ENCODE data around the gene ATP10A. TPM values are rescaled to one million over a fixed set of nuclear protein-coding genes. Genes with fewer than 3 reads are reported as not detected.
"Not testable (repeated sequence)": the region's sequence is repeated elsewhere in the genome, so short reads cannot be mapped to it uniquely, and the experiment has no call there.

Gene ATP10A
- polyA plus RNA-seq, 1 donor from 2014 or later, result not detected

DNA sequence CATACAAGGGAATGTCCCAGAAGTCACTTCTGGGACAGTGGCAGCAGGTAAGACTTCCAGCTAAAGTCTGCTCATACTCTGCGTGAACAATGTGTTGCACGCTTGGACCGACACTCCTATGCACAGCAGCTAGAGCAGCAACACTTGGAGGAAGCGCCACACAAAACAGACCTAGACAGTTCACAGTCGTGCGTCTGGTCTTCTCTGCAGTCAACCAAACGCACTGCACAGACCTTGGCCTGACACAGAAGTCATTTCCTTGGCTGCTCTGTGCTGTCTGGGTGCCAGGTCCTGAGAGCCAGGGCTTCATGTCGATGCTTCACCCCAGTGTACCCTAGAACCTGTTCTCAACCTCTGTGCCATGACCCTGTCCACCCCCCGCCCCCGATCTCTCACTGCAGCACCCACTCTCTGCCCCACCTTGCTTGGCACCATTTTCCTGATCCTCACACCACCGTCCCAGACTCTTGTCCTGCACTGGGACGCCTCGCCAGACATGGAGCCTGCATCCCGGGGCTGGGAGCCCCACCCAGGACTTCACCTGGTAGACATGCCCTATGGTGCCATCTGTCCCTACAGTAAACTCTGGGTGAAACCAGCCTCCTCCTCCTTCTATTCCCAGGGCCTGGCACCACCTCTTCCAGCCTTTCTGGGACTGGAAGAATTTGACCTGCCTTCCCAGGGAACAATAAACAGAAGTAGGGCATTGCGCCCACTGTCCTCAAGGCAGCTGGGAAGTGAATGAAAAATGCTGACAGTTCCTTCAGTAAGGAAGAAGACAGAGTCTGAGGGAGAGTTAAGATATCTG is 3.1 kb downstream of the ATP10A start:
- H3K27me3 ChIP-seq (ENCODE audit: insufficient read depth, low read depth, low read length), result peaks cover 39% of the 10 kb centered on the region
- no peak overlapping the region for H3K27ac ChIP-seq (ENCODE audit: low read length)
- no peaks in the 10 kb centered on the region for H3K9me3 ChIP-seq (ENCODE audit: low read length)
- H3K9ac ChIP-seq (ENCODE audit: low read length), result no peak overlapping the region
- H3K4me3 ChIP-seq (ENCODE audit: low read length), result no peak overlapping the region
- no peaks in the 10 kb centered on the region for H3K9me2 ChIP-seq (ENCODE audit: insufficient read depth, low read length)
- H3K4me2 ChIP-seq (ENCODE audit: low read length), result no peak overlapping the region
- no peaks in the 10 kb centered on the region for H3K36me3 ChIP-seq (ENCODE audit: insufficient read depth, low read length)
- H3F3A ChIP-seq (ENCODE audit: insufficient read depth, low read length, poor library complexity, severe bottlenecking), result no peaks in the 10 kb centered on the region
- no peaks in the 10 kb centered on the region for H4K20me1 ChIP-seq (ENCODE audit: insufficient read depth)
- H2AFZ ChIP-seq (ENCODE audit: low read depth, low read length), result no peak overlapping the region
- H3K79me2 ChIP-seq (replicated peaks; ENCODE audit: insufficient read depth, low read length), result no peaks in the 10 kb centered on the region
- TF ChIP-seq EP300 (conservative IDR thresholded peaks at IDR 0.05; ENCODE audit: poor library complexity, severe bottlenecking) (no peak), MXI1 (conservative IDR thresholded peaks at IDR 0.05; ENCODE audit: poor library complexity, severe bottlenecking) (no peak), RAD21 (conservative IDR thresholded peaks at IDR 0.05) (no peak), SMC3 (conservative IDR thresholded peaks at IDR 0.05; ENCODE audit: poor library complexity) (no peak), TAF1 (IDR thresholded peaks at IDR 0.05; ENCODE audit: low read depth) (no peak), POLR2AphosphoS5 (IDR thresholded peaks at IDR 0.05) (no peak), EZH2 (IDR thresholded peaks at IDR 0.05; ENCODE audit: borderline replicate concordance, insufficient read depth, low read length, poor library complexity, severe bottlenecking) (no peak)
- TF ChIP-seq, protein P1, sequence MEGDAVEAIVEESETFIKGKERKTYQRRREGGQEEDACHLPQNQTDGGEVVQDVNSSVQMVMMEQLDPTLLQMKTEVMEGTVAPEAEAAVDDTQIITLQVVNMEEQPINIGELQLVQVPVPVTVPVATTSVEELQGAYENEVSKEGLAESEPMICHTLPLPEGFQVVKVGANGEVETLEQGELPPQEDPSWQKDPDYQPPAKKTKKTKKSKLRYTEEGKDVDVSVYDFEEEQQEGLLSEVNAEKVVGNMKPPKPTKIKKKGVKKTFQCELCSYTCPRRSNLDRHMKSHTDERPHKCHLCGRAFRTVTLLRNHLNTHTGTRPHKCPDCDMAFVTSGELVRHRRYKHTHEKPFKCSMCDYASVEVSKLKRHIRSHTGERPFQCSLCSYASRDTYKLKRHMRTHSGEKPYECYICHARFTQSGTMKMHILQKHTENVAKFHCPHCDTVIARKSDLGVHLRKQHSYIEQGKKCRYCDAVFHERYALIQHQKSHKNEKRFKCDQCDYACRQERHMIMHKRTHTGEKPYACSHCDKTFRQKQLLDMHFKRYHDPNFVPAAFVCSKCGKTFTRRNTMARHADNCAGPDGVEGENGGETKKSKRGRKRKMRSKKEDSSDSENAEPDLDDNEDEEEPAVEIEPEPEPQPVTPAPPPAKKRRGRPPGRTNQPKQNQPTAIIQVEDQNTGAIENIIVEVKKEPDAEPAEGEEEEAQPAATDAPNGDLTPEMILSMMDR (IDR thresholded peaks at IDR 0.05; ENCODE audit: poor library complexity, severe bottlenecking), result no peak
- TF ChIP-seq, protein P2, sequence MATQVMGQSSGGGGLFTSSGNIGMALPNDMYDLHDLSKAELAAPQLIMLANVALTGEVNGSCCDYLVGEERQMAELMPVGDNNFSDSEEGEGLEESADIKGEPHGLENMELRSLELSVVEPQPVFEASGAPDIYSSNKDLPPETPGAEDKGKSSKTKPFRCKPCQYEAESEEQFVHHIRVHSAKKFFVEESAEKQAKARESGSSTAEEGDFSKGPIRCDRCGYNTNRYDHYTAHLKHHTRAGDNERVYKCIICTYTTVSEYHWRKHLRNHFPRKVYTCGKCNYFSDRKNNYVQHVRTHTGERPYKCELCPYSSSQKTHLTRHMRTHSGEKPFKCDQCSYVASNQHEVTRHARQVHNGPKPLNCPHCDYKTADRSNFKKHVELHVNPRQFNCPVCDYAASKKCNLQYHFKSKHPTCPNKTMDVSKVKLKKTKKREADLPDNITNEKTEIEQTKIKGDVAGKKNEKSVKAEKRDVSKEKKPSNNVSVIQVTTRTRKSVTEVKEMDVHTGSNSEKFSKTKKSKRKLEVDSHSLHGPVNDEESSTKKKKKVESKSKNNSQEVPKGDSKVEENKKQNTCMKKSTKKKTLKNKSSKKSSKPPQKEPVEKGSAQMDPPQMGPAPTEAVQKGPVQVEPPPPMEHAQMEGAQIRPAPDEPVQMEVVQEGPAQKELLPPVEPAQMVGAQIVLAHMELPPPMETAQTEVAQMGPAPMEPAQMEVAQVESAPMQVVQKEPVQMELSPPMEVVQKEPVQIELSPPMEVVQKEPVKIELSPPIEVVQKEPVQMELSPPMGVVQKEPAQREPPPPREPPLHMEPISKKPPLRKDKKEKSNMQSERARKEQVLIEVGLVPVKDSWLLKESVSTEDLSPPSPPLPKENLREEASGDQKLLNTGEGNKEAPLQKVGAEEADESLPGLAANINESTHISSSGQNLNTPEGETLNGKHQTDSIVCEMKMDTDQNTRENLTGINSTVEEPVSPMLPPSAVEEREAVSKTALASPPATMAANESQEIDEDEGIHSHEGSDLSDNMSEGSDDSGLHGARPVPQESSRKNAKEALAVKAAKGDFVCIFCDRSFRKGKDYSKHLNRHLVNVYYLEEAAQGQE (IDR thresholded peaks at IDR 0.05; ENCODE audit: borderline replicate concordance), result no peak

DNA sequence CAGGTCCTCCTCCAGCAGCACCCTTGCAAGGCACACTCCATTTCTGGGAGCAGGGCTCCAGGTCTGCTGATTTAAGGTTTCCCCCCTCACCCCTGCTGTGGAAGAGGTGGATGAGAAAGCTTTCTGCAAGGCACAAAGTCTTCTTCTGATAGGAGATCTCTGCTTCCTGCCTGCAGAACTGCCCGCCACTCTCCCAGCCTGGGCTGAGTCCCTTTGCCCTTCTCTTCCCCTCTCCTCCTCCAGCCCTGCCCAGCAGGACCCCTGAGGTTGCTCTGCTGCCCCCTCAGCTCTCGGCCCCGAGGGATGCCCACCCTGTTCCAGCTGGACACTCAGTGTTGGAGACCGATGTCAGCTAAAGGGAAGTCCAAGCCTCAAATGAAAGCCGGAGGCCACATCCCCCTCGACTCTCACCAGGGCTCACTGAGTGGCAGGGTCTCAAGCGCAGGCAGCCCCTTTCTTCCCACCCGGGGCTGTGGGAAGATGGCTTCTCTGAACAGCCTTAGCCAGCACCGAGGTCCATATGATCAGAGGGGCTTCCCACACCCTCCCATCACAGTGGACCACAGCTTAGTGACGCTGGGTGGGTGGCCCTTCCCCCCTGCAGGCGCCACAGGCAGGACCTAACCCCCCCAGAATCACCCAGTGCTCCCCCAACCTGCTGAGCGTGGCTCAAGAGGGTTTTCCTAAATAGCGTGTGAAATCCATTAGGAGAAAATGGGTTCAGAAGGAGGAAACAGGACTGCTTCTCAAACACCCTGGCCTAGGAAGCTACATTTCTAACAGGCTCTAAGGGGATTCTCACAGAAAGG is 4.0 kb downstream of the ATP10A start:
- no peaks in the 10 kb centered on the region for H3K79me2 ChIP-seq (replicated peaks; ENCODE audit: insufficient read depth, low read length)
- no peak overlapping the region for H3K9ac ChIP-seq (ENCODE audit: low read length)
- H3K4me3 ChIP-seq (ENCODE audit: low read length), result no peak overlapping the region
- H3K27ac ChIP-seq (ENCODE audit: low read length), result no peak overlapping the region
- H2AFZ ChIP-seq (ENCODE audit: low read depth, low read length), result no peak overlapping the region
- H3K9me2 ChIP-seq (ENCODE audit: insufficient read depth, low read length), result no peaks in the 10 kb centered on the region
- H3K4me2 ChIP-seq (ENCODE audit: low read length), result no peak overlapping the region
- TF ChIP-seq EP300 (conservative IDR thresholded peaks at IDR 0.05; ENCODE audit: poor library complexity, severe bottlenecking), result no peak
- no peak for TF ChIP-seq RAD21 (conservative IDR thresholded peaks at IDR 0.05)
- TF ChIP-seq, protein P1 (IDR thresholded peaks at IDR 0.05; ENCODE audit: poor library complexity, severe bottlenecking), result no peak
- no peaks in the 10 kb centered on the region for H3F3A ChIP-seq (ENCODE audit: insufficient read depth, low read length, poor library complexity, severe bottlenecking)
- no peaks in the 10 kb centered on the region for H3K36me3 ChIP-seq (ENCODE audit: insufficient read depth, low read length)
- H3K27me3 ChIP-seq (ENCODE audit: insufficient read depth, low read depth, low read length), result peaks cover 33% of the 10 kb centered on the region
- no peaks in the 10 kb centered on the region for H4K20me1 ChIP-seq (ENCODE audit: insufficient read depth)
- H3K9me3 ChIP-seq (ENCODE audit: low read length), result no peaks in the 10 kb centered on the region

DNA sequence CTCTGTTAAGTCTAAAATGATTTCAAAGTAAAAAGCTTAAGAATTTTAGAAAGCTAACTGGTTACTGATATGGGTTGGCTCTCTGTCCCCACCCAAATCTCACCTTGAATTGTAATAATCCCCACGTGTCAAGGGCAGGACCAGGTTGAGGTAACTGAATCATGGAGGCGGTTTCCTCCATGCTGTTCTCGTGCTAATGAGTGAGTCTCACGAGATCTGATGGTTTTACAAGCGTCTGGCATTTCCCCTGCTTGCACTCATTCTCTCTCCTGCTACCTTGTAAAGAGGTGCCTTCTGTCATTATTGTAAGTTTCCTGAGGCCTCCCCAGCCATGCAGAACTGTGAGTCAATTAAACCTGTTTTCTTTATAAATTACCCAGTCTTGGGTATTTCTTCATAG is 7.1 kb downstream of the ATP10A start:
- not testable (repeated sequence) for H2AFZ ChIP-seq (ENCODE audit: low read depth, low read length); H3K27me3 ChIP-seq (ENCODE audit: insufficient read depth, low read depth, low read length); H3K27ac ChIP-seq (ENCODE audit: low read length); H3K9ac ChIP-seq (ENCODE audit: low read length); H3K9me3 ChIP-seq (ENCODE audit: low read length); H4K20me1 ChIP-seq (ENCODE audit: insufficient read depth); H3K4me3 ChIP-seq (ENCODE audit: low read length); H3F3A ChIP-seq (ENCODE audit: insufficient read depth, low read length, poor library complexity, severe bottlenecking); H3K79me2 ChIP-seq (replicated peaks; ENCODE audit: insufficient read depth, low read length); H3K9me2 ChIP-seq (ENCODE audit: insufficient read depth, low read length); H3K4me2 ChIP-seq (ENCODE audit: low read length); H3K36me3 ChIP-seq (ENCODE audit: insufficient read depth, low read length)

Measured in neural cell (in vitro differentiated cells).